Measurements from ENCODE around the gene PMS2.

The PMS2 gene

DNA sequence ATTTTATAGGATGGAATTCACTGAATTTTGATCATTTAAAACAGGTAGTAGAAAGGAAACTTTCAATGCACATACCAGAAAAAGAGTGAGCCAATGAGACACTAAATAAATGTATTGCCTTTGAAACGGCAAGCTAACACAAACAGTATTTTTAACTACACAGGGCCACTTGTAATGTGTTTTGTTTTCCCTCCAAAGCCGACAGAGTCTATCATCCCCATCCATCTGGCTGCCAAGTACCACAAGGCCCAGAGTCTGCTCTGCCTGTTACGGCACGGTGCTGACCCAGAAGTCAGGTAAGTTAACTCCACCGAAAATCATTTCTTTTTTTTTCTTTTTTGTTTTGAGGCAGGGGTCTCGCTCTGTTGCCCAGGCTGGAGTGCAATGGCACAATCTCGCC, 23.8 kb upstream of the PMS2 start:
- Histone ChIP-seq H3K36me3 (ENCODE audit: control insufficient read depth in 2 of 2, insufficient read depth in 1 of 2, low read length in 2 of 2) (peaks cover 50 to 85% of the 10 kb centered on the region in 2 experiments), H3K4me3 (ENCODE audit: low read depth, low read length) (no peak overlapping the region), H3K4me1 (ENCODE audit: control insufficient read depth, insufficient read depth, low read length) (no peaks in the 10 kb centered on the region), H3K27ac (ENCODE audit: extremely low read depth, low read depth, low read length) (no peak overlapping the region), H3K9me3 (ENCODE audit: control insufficient read depth, insufficient read depth, low read depth, low read length) (no peaks in the 10 kb centered on the region)
- TF ChIP-seq ZNF10 (tag by site-specific recombination; IDR thresholded peaks at IDR 0.05) = no peak
- TF ChIP-seq ZNF600 (tag by site-specific recombination; IDR thresholded peaks at IDR 0.05) = 0 out of 2 replicates have a peak, but pooled peaks have one; percentile 30
- ChIA-PET CTCF (interaction anchor here (0.7 to 1.1 kb wide), 2 partner anchors 14 to 16 kb away, joined by 4 read pairs; no protein-coding TSS in a partner anchor), POLR2A (no interaction called here)

- CTCF ChIA-PET = interaction anchor here (0.6 to 1.1 kb wide), 2 partner anchors 17 to 414 kb away, joined by 3 to 4 read pairs; no protein-coding TSS in a partner anchor
- H3K36me3 ChIP-seq (ENCODE audit: control insufficient read depth in 2 of 2, insufficient read depth in 1 of 2, low read length in 2 of 2) = peaks cover 49 to 85% of the 10 kb centered on the region in 2 experiments
- TF ChIP-seq ZSCAN30 (tag by site-specific recombination; IDR thresholded peaks at IDR 0.05) (no peak), ZNF501 (tag by site-specific recombination; IDR thresholded peaks at IDR 0.05) (no peak), GLI4 (tag by site-specific recombination; IDR thresholded peaks at IDR 0.05) (no peak), ZNF292 (tag by site-specific recombination; IDR thresholded peaks at IDR 0.05; ENCODE audit: borderline replicate concordance, low read depth) (no peak)
- TF ChIP-seq, protein P1, sequence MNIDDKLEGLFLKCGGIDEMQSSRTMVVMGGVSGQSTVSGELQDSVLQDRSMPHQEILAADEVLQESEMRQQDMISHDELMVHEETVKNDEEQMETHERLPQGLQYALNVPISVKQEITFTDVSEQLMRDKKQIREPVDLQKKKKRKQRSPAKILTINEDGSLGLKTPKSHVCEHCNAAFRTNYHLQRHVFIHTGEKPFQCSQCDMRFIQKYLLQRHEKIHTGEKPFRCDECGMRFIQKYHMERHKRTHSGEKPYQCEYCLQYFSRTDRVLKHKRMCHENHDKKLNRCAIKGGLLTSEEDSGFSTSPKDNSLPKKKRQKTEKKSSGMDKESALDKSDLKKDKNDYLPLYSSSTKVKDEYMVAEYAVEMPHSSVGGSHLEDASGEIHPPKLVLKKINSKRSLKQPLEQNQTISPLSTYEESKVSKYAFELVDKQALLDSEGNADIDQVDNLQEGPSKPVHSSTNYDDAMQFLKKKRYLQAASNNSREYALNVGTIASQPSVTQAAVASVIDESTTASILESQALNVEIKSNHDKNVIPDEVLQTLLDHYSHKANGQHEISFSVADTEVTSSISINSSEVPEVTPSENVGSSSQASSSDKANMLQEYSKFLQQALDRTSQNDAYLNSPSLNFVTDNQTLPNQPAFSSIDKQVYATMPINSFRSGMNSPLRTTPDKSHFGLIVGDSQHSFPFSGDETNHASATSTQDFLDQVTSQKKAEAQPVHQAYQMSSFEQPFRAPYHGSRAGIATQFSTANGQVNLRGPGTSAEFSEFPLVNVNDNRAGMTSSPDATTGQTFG (tag by site-specific recombination; IDR thresholded peaks at IDR 0.05; ENCODE audit: borderline replicate concordance) = no peak
- H3K4me3 ChIP-seq (ENCODE audit: low read depth, low read length) = no peak overlapping the region
- H3K9me3 ChIP-seq (ENCODE audit: control insufficient read depth, insufficient read depth, low read depth, low read length) = no peaks in the 10 kb centered on the region
- POLR2A ChIA-PET = no interaction called here
- no peaks in the 10 kb centered on the region for H3K4me1 ChIP-seq (ENCODE audit: control insufficient read depth, insufficient read depth, low read length)
- H3K27ac ChIP-seq (ENCODE audit: extremely low read depth, low read depth, low read length) = no peak overlapping the region
Observed at GRCh38 chr7:6032167-6032566, 23.3 kb upstream of the PMS2 start.

- peaks cover 43 to 85% of the 10 kb centered on the region in 2 experiments for H3K36me3 ChIP-seq (ENCODE audit: control insufficient read depth in 2 of 2, insufficient read depth in 1 of 2, low read length in 2 of 2)
- H3K9me3 ChIP-seq (ENCODE audit: control insufficient read depth, insufficient read depth, low read depth, low read length) = no peaks in the 10 kb centered on the region
Observed at GRCh38 chr7:6031567-6031966, 22.7 kb upstream of the PMS2 start.

More at GRCh38 chr7:6031567-6031966, 22.7 kb upstream of the PMS2 start:
- POLR2A ChIA-PET = no interaction called here
- Histone ChIP-seq H3K4me1 (ENCODE audit: control insufficient read depth, insufficient read depth, low read length) (no peaks in the 10 kb centered on the region), H3K27ac (ENCODE audit: extremely low read depth, low read depth, low read length) (no peak overlapping the region), H3K4me3 (ENCODE audit: low read depth, low read length) (no peak overlapping the region)
- TF ChIP-seq ZNF501 (tag by site-specific recombination; IDR thresholded peaks at IDR 0.05) (no peak), ZNF2 (tag by site-specific recombination; IDR thresholded peaks at IDR 0.05) (no peak), ZNF548 (tag by site-specific recombination; IDR thresholded peaks at IDR 0.05) (no peak), ZNF292 (tag by site-specific recombination; IDR thresholded peaks at IDR 0.05; ENCODE audit: borderline replicate concordance, low read depth) (no peak), ZNF580 (tag by site-specific recombination; IDR thresholded peaks at IDR 0.05) (no peak), ZNF544 (tag by site-specific recombination; IDR thresholded peaks at IDR 0.05) (no peak), ZNF701 (tag by site-specific recombination; IDR thresholded peaks at IDR 0.05) (no peak), ZFHX2 (tag by site-specific recombination; conservative IDR thresholded peaks at IDR 0.05) (no peak), ZBTB17 (tag by site-specific recombination; IDR thresholded peaks at IDR 0.05) (no peak), ZNF266 (tag by site-specific recombination; IDR thresholded peaks at IDR 0.05; ENCODE audit: low read depth) (no peak), ZBTB26 (tag by site-specific recombination; optimal IDR thresholded peaks at IDR 0.05) (no peak), ZBTB8A (tag by site-specific recombination; IDR thresholded peaks at IDR 0.05) (no peak), ZBTB10 (tag by site-specific recombination; IDR thresholded peaks at IDR 0.05) (no peak), ZNF140 (tag by site-specific recombination; IDR thresholded peaks at IDR 0.05) (no peak), ZNF18 (tag by site-specific recombination; IDR thresholded peaks at IDR 0.05) (no peak), ZFP41 (tag by site-specific recombination; IDR thresholded peaks at IDR 0.05; ENCODE audit: borderline replicate concordance) (no peak), IKZF3 (tag by site-specific recombination; IDR thresholded peaks at IDR 0.05) (no peak), ZNF610 (tag by site-specific recombination; IDR thresholded peaks at IDR 0.05; ENCODE audit: borderline replicate concordance) (no peak)
- CTCF ChIA-PET = interaction anchor here (0.6 kb wide), 2 partner anchors 35 to 415 kb away, joined by 3 to 4 read pairs; no protein-coding TSS in a partner anchor
